NCI-H2196 (cell line): ENCODE results near the gene EML2.
"Not testable (repeated sequence)": the region's sequence is repeated elsewhere in the genome, so short reads cannot be mapped to it uniquely, and the experiment has no call there.

ENCODE experiments used
- DNase-seq: peaks from one replicate; lab custom pipeline; 2025; ENCODE audit not compliant: unreplicated experiment; lab: John Stamatoyannopoulos, UW

EML2 gene

GRCh38 chr19:45650722-45651121 is 11.5 kb upstream of the EML2 start:
- no peak for DNase-seq

- no peak for DNase-seq
These were observed 7.1 kb upstream of the EML2 start for GRCh38 chr19:45646345-45646698.

GRCh38 chr19:45645631-45646344 is 6.6 kb upstream of the EML2 start:
- peak; percentile 90 for DNase-seq

- DNase-seq, result peak; percentile 85
These were observed 6.0 kb upstream of the EML2 start for GRCh38 chr19:45645068-45645630.

- no peak for DNase-seq
These were observed 5.0 kb upstream of the EML2 start for GRCh38 chr19:45643927-45644771.

- DNase-seq, result peak; percentile 82
These were observed 4.1 kb upstream of the EML2 start for GRCh38 chr19:45643024-45643926.

- DNase-seq, result peak; percentile 97
These were observed 2.3 kb upstream of the EML2 start for GRCh38 chr19:45641274-45642105.

GRCh38 chr19:45640849-45641273 is 1.7 kb upstream of the EML2 start:
- DNase-seq, result peak; percentile 59

- no peak for DNase-seq
These were observed 1.1 kb downstream of the EML2 start for GRCh38 chr19:45637890-45638667.

GRCh38 chr19:45636902-45637301 is 2.3 kb downstream of the EML2 start:
- DNase-seq, result no peak

GRCh38 chr19:45636275-45636674 is 2.9 kb downstream of the EML2 start:
- no peak for DNase-seq

- DNase-seq, result peak; percentile 88
These were observed 6.6 kb downstream of the EML2 start for GRCh38 chr19:45632468-45633196.

- no peak for DNase-seq
These were observed 8.7 kb downstream of the EML2 start for GRCh38 chr19:45630463-45630862.

GRCh38 chr19:45629704-45630103 is 9.5 kb downstream of the EML2 start:
- DNase-seq, result no peak

- not testable (repeated sequence) for DNase-seq
These were observed 11.0 kb downstream of the EML2 start for GRCh38 chr19:45628219-45628618.

- no peak for DNase-seq
These were observed 15.2 kb downstream of the EML2 start for GRCh38 chr19:45623984-45624383.

- no peak for DNase-seq
These were observed 17.2 kb downstream of the EML2 start for GRCh38 chr19:45621976-45622503.

- no peak for DNase-seq
These were observed 17.8 kb downstream of the EML2 start for GRCh38 chr19:45621389-45621788.

GRCh38 chr19:45616704-45617017 is 22.5 kb downstream of the EML2 start:
- no peak for DNase-seq
